HG02884 (cell line): ENCODE measurements around the gene TRMT10C.

Experiments used
- ATAC-seq: cut with Tn5 transposase; IDR thresholded peaks from one replicate; pipeline ENCODE4 v1.9.1; 2021; ENCODE audit warnings: mild to moderate bottlenecking, moderate library complexity; ENCODE audit not compliant: unreplicated experiment

Gene TRMT10C

DNA sequence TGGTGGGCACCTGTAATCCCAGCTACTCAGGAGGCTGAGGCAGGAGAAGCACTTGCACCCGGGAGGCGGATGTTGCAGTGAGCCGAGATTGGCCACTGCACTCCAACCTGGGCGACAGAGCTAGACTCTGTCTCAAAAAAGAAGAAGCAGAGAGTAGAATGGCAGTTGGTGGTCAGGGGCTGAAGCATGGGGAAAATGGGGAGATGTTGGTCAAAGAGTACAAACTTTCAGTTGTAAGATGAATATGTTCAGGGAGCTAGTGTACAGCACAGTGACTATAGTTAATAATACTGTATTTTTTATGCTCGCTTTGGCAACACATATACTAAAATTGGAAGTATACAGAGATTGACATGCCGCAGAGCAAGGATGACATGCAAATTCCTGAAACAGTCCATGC, 53.9 kb downstream of the TRMT10C start:
- no peak for ATAC-seq
